Mammary epithelial cell (primary cell): ENCODE results near the gene BCAM.

Experiments
- CTCF ChIP-seq, 2 donors: IDR thresholded peaks in 1 of 2; conservative IDR thresholded peaks in 1 of 2; 2 replicates each; pipeline ENCODE4 v1.5.1; 2011 to 2012; ENCODE audit warnings: inconsistent platforms in 2 of 2, low read length in 2 of 2, mild to moderate bottlenecking in 2 of 2, control low read depth in 1 of 2, low read depth in 1 of 2; ENCODE audit not compliant: insufficient read depth in 1 of 2; ENCODE audit errors: extremely low read depth in 1 of 2
- EZH2 ChIP-seq: IDR thresholded peaks from 2 replicates; pipeline ENCODE4 v1.6.1; 2012; ENCODE audit warnings: low read length, inconsistent platforms, borderline replicate concordance

GRCh38 chr19:44847144-44848035 is 38.5 kb downstream of the BCAM start:
- no peak for TF ChIP-seq CTCF (conservative IDR thresholded peaks at IDR 0.05 in 1 of 2, IDR thresholded peaks at IDR 0.05 in 1 of 2; ENCODE audit: extremely low read depth in 1 of 2, insufficient read depth in 1 of 2, low read depth in 1 of 2, low read length in 2 of 2)
- TF ChIP-seq EZH2: no peak
